GM12875 (cell line): ENCODE results near the gene F8.

Experiments used
- H3K4me3 ChIP-seq: one replicate; pipeline ENCODE4 v1.5.1; 2011; ENCODE audit warnings: low read depth, low read length, control low read depth
- TF ChIP-seq, protein P1 (sequence below): IDR thresholded peaks from 2 replicates; pipeline ENCODE4 v1.5.1; 2011; ENCODE audit warnings: low read depth, mild to moderate bottlenecking, control low read depth, inconsistent platforms, low read length, moderate library complexity, borderline replicate concordance; ENCODE audit not compliant: insufficient read depth

Gene F8

GRCh38 chrX:155065035-155065734 is 42.7 kb upstream of the F8 start:
- H3K4me3 ChIP-seq = no peak overlapping the region
- TF ChIP-seq, protein P1, sequence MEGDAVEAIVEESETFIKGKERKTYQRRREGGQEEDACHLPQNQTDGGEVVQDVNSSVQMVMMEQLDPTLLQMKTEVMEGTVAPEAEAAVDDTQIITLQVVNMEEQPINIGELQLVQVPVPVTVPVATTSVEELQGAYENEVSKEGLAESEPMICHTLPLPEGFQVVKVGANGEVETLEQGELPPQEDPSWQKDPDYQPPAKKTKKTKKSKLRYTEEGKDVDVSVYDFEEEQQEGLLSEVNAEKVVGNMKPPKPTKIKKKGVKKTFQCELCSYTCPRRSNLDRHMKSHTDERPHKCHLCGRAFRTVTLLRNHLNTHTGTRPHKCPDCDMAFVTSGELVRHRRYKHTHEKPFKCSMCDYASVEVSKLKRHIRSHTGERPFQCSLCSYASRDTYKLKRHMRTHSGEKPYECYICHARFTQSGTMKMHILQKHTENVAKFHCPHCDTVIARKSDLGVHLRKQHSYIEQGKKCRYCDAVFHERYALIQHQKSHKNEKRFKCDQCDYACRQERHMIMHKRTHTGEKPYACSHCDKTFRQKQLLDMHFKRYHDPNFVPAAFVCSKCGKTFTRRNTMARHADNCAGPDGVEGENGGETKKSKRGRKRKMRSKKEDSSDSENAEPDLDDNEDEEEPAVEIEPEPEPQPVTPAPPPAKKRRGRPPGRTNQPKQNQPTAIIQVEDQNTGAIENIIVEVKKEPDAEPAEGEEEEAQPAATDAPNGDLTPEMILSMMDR = no peak

DNA sequence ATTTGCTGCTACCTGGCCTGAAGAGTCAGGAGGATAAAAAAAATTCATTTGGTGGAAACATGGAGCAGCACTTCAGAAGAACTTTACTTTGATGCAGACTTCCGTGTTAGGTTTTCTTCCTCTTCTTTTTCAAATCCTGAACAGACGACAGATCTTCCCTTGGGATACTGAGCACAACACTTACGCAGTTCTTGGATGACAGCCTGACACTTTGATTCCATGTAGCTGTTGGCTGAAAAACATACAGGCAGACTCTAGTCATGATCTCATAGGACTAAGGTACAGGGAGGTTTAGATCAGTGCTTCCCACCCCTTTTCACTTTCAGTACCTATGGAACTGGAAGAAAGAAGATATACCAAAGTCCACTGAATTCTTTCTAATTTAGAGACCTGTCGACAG is 39.2 kb upstream of the F8 start:
- TF ChIP-seq, protein P1 = no peak
- H3K4me3 ChIP-seq = no peak overlapping the region

DNA sequence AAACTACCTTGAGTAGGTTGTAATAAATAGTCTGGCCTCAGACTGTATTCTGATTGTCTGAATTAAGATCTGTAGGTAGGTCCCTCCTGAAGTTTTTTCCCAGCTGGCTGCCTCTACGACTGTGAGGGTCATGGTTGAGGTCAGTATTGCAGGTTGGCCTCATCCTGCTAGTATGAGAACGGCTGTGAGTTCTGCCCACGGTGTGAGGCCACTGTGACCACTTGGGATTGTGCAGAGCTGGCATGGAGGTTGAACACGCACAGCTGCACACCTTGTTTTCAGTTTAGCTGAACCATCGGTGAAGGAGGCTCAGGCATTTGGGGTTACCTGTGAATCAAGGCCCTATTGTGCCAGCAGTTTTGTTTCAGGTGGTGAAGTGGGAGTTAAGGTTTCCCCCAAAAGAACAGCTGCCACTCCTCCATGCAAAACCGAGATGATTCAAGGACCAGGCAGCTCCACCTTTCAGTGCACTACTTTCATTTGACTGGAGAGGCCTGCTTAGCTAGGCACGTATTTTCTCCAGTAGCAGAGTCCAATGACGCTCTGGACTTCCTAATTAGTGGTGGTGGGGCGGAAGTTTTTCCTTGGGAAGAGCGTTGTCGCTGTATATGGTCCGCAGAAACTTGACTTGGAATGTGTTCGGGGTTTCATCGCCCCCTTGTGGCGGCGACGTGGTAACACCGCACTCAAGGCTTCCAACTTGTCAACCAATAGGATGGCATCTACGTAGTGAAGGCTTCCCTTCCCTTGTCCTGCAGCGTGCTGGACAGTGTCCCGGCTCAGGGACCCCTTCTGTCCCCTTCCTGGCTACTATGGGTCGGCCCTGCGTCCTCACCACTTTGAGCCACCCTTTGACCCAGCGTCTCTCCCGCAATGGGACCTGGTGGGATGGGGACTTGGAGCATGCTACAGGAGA is 34.6 kb upstream of the F8 start:
- TF ChIP-seq, protein P1 = peak; percentile 63
- H3K4me3 ChIP-seq = no peak overlapping the region

- TF ChIP-seq, protein P1 = no peak
- no peak overlapping the region for H3K4me3 ChIP-seq
These were observed 33.9 kb upstream of the F8 start for GRCh38 chrX:155056471-155056870.

DNA sequence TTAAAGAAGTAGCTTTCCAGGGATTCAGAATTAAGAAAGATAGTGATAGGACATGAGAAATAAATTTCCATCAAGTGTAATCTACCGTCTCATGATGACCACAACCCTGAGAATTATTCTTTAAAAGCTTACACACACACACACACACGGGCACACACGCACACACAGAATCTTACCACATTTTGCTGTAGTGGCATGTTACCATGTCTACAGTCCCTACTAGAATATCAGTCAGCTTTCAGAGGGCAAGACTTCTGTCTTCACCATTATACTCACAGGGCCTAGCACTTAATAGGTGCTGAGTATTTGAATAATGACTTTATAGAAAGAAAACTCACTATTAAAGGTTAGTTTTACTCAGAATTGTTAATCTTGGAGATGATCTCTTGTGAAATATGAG is 33.0 kb upstream of the F8 start:
- TF ChIP-seq, protein P1 = no peak
- no peak overlapping the region for H3K4me3 ChIP-seq

DNA sequence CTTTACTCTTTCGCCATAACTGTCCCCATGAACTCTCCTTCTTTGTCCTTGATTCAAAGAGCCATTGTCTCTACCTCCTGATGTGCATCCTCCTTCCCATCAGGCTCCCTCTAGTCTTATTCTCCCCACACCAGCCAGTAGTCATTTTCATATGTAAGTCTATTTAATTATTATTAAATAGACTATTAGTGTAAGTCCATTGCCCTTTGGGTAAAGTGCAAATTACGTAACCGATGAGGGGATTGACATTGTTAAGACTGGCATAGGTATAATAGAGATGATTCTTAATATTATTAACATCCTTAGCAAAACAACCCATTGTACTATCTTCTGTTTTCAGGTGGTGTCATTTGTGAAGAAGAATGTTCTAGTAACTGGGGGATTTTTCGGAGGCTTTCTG is 31.7 kb upstream of the F8 start:
- no peak overlapping the region for H3K4me3 ChIP-seq
- TF ChIP-seq, protein P1 = no peak
